Heart left ventricle (tissue), 16 donors: ENCODE results near the gene ARL10. TPM values are rescaled to one million over a fixed set of nuclear protein-coding genes. Genes with fewer than 3 reads are reported as not detected.
A peak's percentile ranks its signal among the peaks of the same experiment; 100 is the strongest.
"Not testable (repeated sequence)": the region's sequence is repeated elsewhere in the genome, so short reads cannot be mapped to it uniquely, and the experiment has no call there.

Experiments
- ATAC-seq, 4 donors: fragments of 200-7000 bp; cut with Tn5 transposase; one replicate each; pipeline ENCODE4 v1.9.1; 2020 to 2022; ENCODE audit warnings: moderate library complexity in 4 of 4, mild to moderate bottlenecking in 3 of 4, moderate number of reproducible peaks in 1 of 4
- DNase-seq, 5 donors: peaks; one replicate each; pipeline ENCODE4 v3.0.0-alpha.2; 2020
- H3K27ac ChIP-seq, 12 donors: fragments of 200-600 bp; sonication (generic) in 4 of 12; one replicate each; pipeline versions ENCODE4 v1.5.0 to v1.8.0; 2016 to 2022; ENCODE audit warnings: mild to moderate bottlenecking in 2 of 12
- H3K27me3 ChIP-seq, 9 donors: fragments of 200-600 bp; sonication (generic) in 2 of 9; one replicate each; pipeline versions ENCODE4 v1.5.1 to v1.8.0; 2016 to 2022; ENCODE audit warnings: mild to moderate bottlenecking in 3 of 9
- H3K36me3 ChIP-seq, 9 donors: fragments of 200-600 bp; sonication (generic) in 2 of 9; one replicate each; pipeline versions ENCODE4 v1.5.0 to v1.8.0; 2018 to 2022; ENCODE audit warnings: mild to moderate bottlenecking in 2 of 9
- H3K4me1 ChIP-seq, 12 donors: fragments of 200-600 bp; sonication (generic) in 4 of 12; one replicate each; pipeline versions ENCODE4 v1.5.0 to v1.8.0; 2016 to 2022; ENCODE audit warnings: mild to moderate bottlenecking in 3 of 12
- H3K4me3 ChIP-seq, 12 donors: fragments of 200-600 bp; sonication (generic) in 4 of 12; one replicate each; pipeline versions ENCODE4 v1.5.0 to v1.8.0; 2017 to 2022; ENCODE audit warnings: mild to moderate bottlenecking in 9 of 12, moderate library complexity in 4 of 12
- H3K9me3 ChIP-seq, 12 donors: fragments of 200-600 bp; sonication (generic) in 4 of 12; one replicate each; pipeline versions ENCODE4 v1.5.0 to v1.8.0; 2016 to 2022; ENCODE audit warnings: mild to moderate bottlenecking in 1 of 12
- POLR2A ChIP-seq, 2 donors: fragments of 450-650 bp; IDR thresholded peaks; one replicate each; pipeline ENCODE4 v1.6.1; 2017; ENCODE audit warnings: antibody characterized with exemption in 2 of 2, mild to moderate bottlenecking in 2 of 2, moderate library complexity in 2 of 2
- WGBS, 4 donors: extraction: QIAGEN DNeasy Blood & Tissue Kit in 2 of 4; methylation state at CpG; one replicate each; pipeline versions ENCODE4 v1.1.5 to v1.1.7; 2013 to 2018; 5-methylcytosine and 5-hydroxymethylcytosine counted together
- intact Hi-C, 10 donors: fragments of 100-400 bp; cut with DNase I; formaldehyde crosslinking; loops; one replicate each; pipeline versions ENCODE4 v1.11.1 to v1.14.2; 2022
- polyA plus RNA-seq, 2 donors: library from polyadenylated mRNA; stranded (reverse); fragments of 200-250 nt; gene quantifications; one replicate each; pipeline ENCODE4 v1.2.3, GENCODE V29; 2013
- total RNA-seq, 9 donors: library from RNA; depleted of rRNA in 2 of 9; stranded (reverse); fragments of >200 nt in 2 of 9; fragmentation: NEBNext Ultra II Directional in 3 of 9; extraction: Animal tissue kit (Norgen Biotek cat#: 25700) in 3 of 9; gene quantifications; one replicate each; pipeline versions ENCODE4 v1.1.0 to v1.2.4, GENCODE V29; 2016 to 2023
- TF ChIP-seq, protein P1 (sequence below), 12 donors: fragments of 200-600 bp; sonication (generic) in 4 of 12; IDR thresholded peaks; one replicate each; pipeline versions ENCODE4 v1.5.0 to v1.8.0; 2018 to 2022; ENCODE audit warnings: antibody characterized with exemption in 12 of 12, mild to moderate bottlenecking in 5 of 12
- donor health status: ischemic (EF 13 %, LVEDD 7.1; RV severe dilation, severe dysfunction).
- donor health status: healthy with polysubstance abuse.
- donor health status: DM: no; HTN: yes; CAD: no.
- donor health status: DM: no; HTN: no; CAD: no.
- donor health status: ischemic (EF 25% LVEDD 6.9; RV normal size, moderate dysfunction).
- donor health status: ischemic (EF 25% LVEDD 5.7; RV mildly dilated, moderate dysfunction).
- donor health status: healthy.
- donor health status: DM: yes; HTN: yes; CAD: no.
- donor health status: ischemic (EF 35%, LVEDD 5.7; RV mildly dilated, moderate dysfunction).
- donor health status: nonischemic (EF 11% LVEDD 7.7; RV severe dilation, severe dysfunction).
- donor health status: DM: yes; HTN: yes; CAD: no.
- donor health status: PGD.
- donor health status: ischemic (EF 29% LVEDD 5.4; RV normal size, mild dysfunction).
- donor health status: nonischemic (EF 23%, LVEDD 6.1; RV moderate dilation, normal function).

ARL10 gene
- total and polyA plus RNA-seq, 11 donors: 1.5 to 8.1 (median 5.4) TPM

DNA sequence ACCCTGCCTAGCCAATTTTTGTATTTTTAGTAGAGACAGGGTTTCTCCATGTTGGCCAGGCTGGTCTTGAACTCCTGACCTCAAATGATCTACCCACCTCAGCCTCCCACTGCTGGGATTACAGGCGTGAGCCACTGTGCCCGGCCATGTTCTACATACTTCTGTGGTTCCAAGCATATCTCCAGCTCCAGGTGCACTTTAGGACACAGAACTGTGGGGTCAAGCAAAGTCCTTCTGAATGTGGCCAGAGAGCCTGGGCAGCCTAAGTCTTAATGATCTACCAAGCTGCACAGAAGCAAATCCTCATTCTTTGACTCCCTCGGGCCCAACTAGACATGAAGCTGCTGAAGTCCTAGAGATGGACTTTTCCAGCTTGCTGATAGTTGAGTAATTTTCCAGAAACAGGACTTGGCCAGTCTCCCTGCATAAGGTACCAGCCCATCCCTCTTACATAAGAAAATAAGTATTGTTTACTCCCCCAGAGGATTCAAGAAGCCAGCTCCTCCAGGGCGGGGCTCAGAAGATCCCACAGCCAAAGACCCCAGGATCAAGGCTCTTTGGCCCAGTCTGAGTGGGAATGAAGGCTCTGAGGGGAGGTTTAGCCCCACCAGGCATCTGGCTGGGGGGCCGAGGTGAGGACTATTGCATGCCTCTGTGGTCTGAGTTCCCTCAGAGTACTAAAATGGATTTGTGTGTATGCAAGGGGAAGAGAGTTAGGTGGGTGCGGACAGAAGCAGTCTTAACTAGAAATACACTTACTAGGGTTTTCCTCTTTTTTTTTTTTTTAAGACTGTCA, 42.4 kb downstream of the ARL10 start:
- DNase-seq: peak in 1 of 5 donors; percentile 52
- H3K27ac ChIP-seq: peak overlapping the region in 11 of 12 donors; percentile 24 to 78 (median 59)
- WGBS, 4 donors: 51 to 67% (median 56%) methylated on average over 6 of the region's 6 CpGs
- no peaks in the 10 kb centered on the region for H3K27me3 ChIP-seq
- ATAC-seq: peak in 3 of 4 donors; percentile 26 to 58 (median 38)
- intact Hi-C loops: no loop called here
- TF ChIP-seq, protein P1, sequence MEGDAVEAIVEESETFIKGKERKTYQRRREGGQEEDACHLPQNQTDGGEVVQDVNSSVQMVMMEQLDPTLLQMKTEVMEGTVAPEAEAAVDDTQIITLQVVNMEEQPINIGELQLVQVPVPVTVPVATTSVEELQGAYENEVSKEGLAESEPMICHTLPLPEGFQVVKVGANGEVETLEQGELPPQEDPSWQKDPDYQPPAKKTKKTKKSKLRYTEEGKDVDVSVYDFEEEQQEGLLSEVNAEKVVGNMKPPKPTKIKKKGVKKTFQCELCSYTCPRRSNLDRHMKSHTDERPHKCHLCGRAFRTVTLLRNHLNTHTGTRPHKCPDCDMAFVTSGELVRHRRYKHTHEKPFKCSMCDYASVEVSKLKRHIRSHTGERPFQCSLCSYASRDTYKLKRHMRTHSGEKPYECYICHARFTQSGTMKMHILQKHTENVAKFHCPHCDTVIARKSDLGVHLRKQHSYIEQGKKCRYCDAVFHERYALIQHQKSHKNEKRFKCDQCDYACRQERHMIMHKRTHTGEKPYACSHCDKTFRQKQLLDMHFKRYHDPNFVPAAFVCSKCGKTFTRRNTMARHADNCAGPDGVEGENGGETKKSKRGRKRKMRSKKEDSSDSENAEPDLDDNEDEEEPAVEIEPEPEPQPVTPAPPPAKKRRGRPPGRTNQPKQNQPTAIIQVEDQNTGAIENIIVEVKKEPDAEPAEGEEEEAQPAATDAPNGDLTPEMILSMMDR (IDR thresholded peaks at IDR 0.05): no peak
- no peak for TF ChIP-seq POLR2A (IDR thresholded peaks at IDR 0.05)
- peaks cover 6 to 56% (median 19%) of the 10 kb centered on the region in 12 donors for H3K4me1 ChIP-seq
- H3K4me3 ChIP-seq: no peak overlapping the region
- no peaks in the 10 kb centered on the region for H3K9me3 ChIP-seq
- H3K36me3 ChIP-seq: peaks cover 0 to 69% (median 57%) of the 10 kb centered on the region in 9 donors

DNA sequence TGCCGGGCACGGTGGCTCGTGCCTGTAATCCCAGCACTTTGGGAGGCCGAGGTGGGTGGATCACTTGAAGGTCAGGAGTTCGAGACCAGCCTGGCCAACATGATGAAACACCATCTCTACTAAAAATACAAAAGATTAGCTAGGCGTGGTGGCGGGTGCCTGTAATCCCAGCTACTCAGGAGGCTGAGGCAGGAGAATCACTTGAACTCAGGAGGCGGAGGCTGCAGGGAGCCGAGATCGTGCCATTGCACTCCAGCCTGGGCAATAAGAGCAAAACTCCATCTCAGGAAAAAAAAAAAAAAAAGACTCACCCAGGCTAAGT, 42.9 kb downstream of the ARL10 start:
- Histone ChIP-seq H3K36me3 (peaks cover 0 to 69% (median 57%) of the 10 kb centered on the region in 9 donors), H3K4me1 (peaks cover 6 to 56% (median 21%) of the 10 kb centered on the region in 12 donors), H3K27ac (peak overlapping the region in 11 of 12 donors; percentile 24 to 78 (median 59))
- H3K4me3 ChIP-seq, DNase-seq, ATAC-seq, H3K27me3 ChIP-seq, H3K9me3 ChIP-seq, intact Hi-C loops: not testable (repeated sequence)
- 67 to 85% (median 79%) methylated on average over 10 of the region's 10 CpGs for WGBS, 4 donors

DNA sequence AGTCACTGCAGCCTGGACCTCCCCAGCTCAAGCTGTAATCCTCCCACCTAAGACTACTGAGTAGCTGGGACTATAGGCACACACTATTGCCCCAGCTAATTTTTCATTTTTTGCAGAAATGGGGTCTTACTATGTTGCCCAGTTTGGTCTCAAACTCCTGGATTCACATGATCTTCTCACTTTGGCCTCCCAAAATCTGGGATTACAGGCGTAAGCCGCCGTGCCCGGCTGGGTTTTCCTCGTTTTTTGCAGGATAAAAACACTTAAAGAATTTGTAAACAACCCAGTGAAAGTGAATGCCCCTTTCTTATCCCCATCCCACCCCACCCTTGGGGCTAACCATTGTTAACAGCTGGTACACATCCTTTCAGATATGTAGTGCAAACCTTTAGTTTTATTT, 43.3 kb downstream of the ARL10 start:
- Histone ChIP-seq H3K27ac (peak overlapping the region in 5 of 12 donors; percentile 24 to 78 (median 59)), H3K27me3 (no peaks in the 10 kb centered on the region), H3K4me3 (no peak overlapping the region), H3K9me3 (no peaks in the 10 kb centered on the region), H3K4me1 (peaks cover 9 to 59% (median 24%) of the 10 kb centered on the region in 12 donors), H3K36me3 (peaks cover 0 to 66% (median 56%) of the 10 kb centered on the region in 9 donors)
- 88 to 94% (median 92%) methylated on average over 5 of the region's 5 CpGs for WGBS, 4 donors
- intact Hi-C loops: no loop called here
- DNase-seq (no peak), ATAC-seq (no peak)
- TF ChIP-seq, protein P1 (IDR thresholded peaks at IDR 0.05): no peak
- no peak for TF ChIP-seq POLR2A (IDR thresholded peaks at IDR 0.05)

DNA sequence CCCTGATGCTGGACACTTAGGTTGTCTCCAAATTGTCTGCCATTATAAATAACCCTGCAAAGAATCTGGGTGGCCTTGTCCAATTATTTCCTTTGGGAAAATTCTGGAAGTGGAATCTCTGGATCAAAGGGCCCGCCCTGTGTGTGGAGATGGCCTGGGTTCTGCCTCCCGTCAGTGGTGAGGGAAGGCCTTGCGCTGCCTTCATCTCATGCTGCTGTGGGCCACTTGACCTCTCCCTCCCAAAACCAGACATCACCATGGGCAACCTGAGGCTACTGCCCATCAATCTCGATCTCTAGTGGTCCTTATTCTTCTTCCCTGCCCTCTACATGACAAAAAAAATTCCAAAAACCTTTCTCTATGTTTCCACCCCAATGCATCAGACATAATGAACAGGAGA, 44.5 kb downstream of the ARL10 start:
- intact Hi-C loops: loop anchor here in 4 of 10 donors (10.0 kb wide), 3 partner anchors 125 to 245 kb away; partner anchors contain the start of genes CDHR2 (in 2 of the 4) and RNF44 (in 1 of the 4)
- Histone ChIP-seq H3K4me1 (peaks cover 10 to 70% (median 35%) of the 10 kb centered on the region in 12 donors), H3K36me3 (peaks cover 0 to 60% (median 51%) of the 10 kb centered on the region in 9 donors), H3K27me3 (no peaks in the 10 kb centered on the region), H3K4me3 (no peak overlapping the region), H3K9me3 (no peaks in the 10 kb centered on the region), H3K27ac (no peak overlapping the region)
- DNase-seq (no peak), ATAC-seq (no peak)
- WGBS, 4 donors: 86 to 88% (median 88%) methylated on average over 4 of the region's 4 CpGs
- no peak for TF ChIP-seq POLR2A (IDR thresholded peaks at IDR 0.05)
- TF ChIP-seq, protein P1 (IDR thresholded peaks at IDR 0.05): no peak
